ENCODE results near the gene HIGD1C. TPM values are rescaled to one million over a fixed set of nuclear protein-coding genes. Genes with fewer than 3 reads are reported as not detected.
A peak's percentile ranks its signal among the peaks of the same experiment; 100 is the strongest.
"Not testable (repeated sequence)": the region's sequence is repeated elsewhere in the genome, so short reads cannot be mapped to it uniquely, and the experiment has no call there.

HIGD1C gene
- total RNA-seq, 2 experiments from 2014 or later = not detected

GRCh38 chr12:50947933-50948626, 4.3 kb upstream of the HIGD1C start:
- Mint-ChIP-seq H3K36me3 (ENCODE audit: low read depth) (no peaks in the 10 kb centered on the region), H3K4me3 (no peak overlapping the region), H3K9me3 (no peaks in the 10 kb centered on the region), H3K27ac (no peak overlapping the region), H3K4me1 (no peaks in the 10 kb centered on the region), H3K27me3 (no peaks in the 10 kb centered on the region)
- DNase-seq = no peak
- ChIA-PET CTCF (interaction anchor here (0.8 kb wide), 1 partner anchor 443 kb away, joined by 3 read pairs; the partner anchor contains the start of gene DIP2B), POLR2A (no interaction called here)

- H3K27me3 Mint-ChIP-seq = no peaks in the 10 kb centered on the region
- H3K36me3 Mint-ChIP-seq (ENCODE audit: low read depth) = no peaks in the 10 kb centered on the region
- no peak overlapping the region for H3K4me3 Mint-ChIP-seq
- no peaks in the 10 kb centered on the region for H3K9me3 Mint-ChIP-seq
- CTCF ChIA-PET = no interaction called here
- no peaks in the 10 kb centered on the region for H3K4me1 Mint-ChIP-seq
- no peak overlapping the region for H3K27ac Mint-ChIP-seq
- POLR2A ChIA-PET = no interaction called here
- DNase-seq = no peak
Measured at GRCh38 chr12:50948798-50949197, 3.5 kb upstream of the HIGD1C start.

- Mint-ChIP-seq H3K36me3 (ENCODE audit: low read depth) (no peaks in the 10 kb centered on the region), H3K27ac (no peak overlapping the region), H3K4me1 (no peaks in the 10 kb centered on the region), H3K4me3 (no peak overlapping the region), H3K27me3 (no peaks in the 10 kb centered on the region), H3K9me3 (no peaks in the 10 kb centered on the region)
- ChIA-PET POLR2A (no interaction called here), CTCF (interaction anchor here (0.6 kb wide), 1 partner anchor 36 kb away, joined by 3 read pairs; no protein-coding TSS in a partner anchor)
- no peak for DNase-seq
Measured at GRCh38 chr12:50949801-50950302, 2.5 kb upstream of the HIGD1C start.

- ChIA-PET POLR2A (no interaction called here), CTCF (no interaction called here)
- H3K4me1 Mint-ChIP-seq = no peaks in the 10 kb centered on the region
- H3K27me3 Mint-ChIP-seq = no peaks in the 10 kb centered on the region
- H3K36me3 Mint-ChIP-seq (ENCODE audit: low read depth) = no peaks in the 10 kb centered on the region
- no peak overlapping the region for H3K27ac Mint-ChIP-seq
- no peak for DNase-seq
- no peaks in the 10 kb centered on the region for H3K9me3 Mint-ChIP-seq
- no peak overlapping the region for H3K4me3 Mint-ChIP-seq
Measured at GRCh38 chr12:50951112-50951511, 1.2 kb upstream of the HIGD1C start.

- no peaks in the 10 kb centered on the region for H3K4me1 Mint-ChIP-seq
- no peak overlapping the region for H3K4me3 Mint-ChIP-seq
- POLR2A ChIA-PET = no interaction called here
- CTCF ChIA-PET = no interaction called here
- DNase-seq = no peak
- no peaks in the 10 kb centered on the region for H3K27me3 Mint-ChIP-seq
- H3K27ac Mint-ChIP-seq = no peak overlapping the region
- H3K9me3 Mint-ChIP-seq = no peaks in the 10 kb centered on the region
- no peaks in the 10 kb centered on the region for H3K36me3 Mint-ChIP-seq (ENCODE audit: low read depth)
Measured at GRCh38 chr12:50953047-50953446, 703 bp downstream of the HIGD1C start.

GRCh38 chr12:50954789-50955188, 2.4 kb downstream of the HIGD1C start:
- POLR2A ChIA-PET; H3K27ac Mint-ChIP-seq; H3K27me3 Mint-ChIP-seq; CTCF ChIA-PET; DNase-seq; H3K36me3 Mint-ChIP-seq (ENCODE audit: low read depth); H3K4me3 Mint-ChIP-seq; H3K9me3 Mint-ChIP-seq; H3K4me1 Mint-ChIP-seq: not testable (repeated sequence)

GRCh38 chr12:50955288-50955687, 2.9 kb downstream of the HIGD1C start:
- POLR2A ChIA-PET = no interaction called here
- Mint-ChIP-seq H3K36me3 (ENCODE audit: low read depth) (no peaks in the 10 kb centered on the region), H3K4me1 (peaks cover 5% of the 10 kb centered on the region), H3K9me3 (no peaks in the 10 kb centered on the region), H3K27me3 (no peaks in the 10 kb centered on the region), H3K4me3 (no peak overlapping the region), H3K27ac (no peak overlapping the region)
- DNase-seq = no peak
- CTCF ChIA-PET = no interaction called here

GRCh38 chr12:50955697-50956096, 3.4 kb downstream of the HIGD1C start:
- ChIA-PET POLR2A (no interaction called here), CTCF (no interaction called here)
- H3K4me1 Mint-ChIP-seq = peaks cover 8% of the 10 kb centered on the region
- H3K4me3 Mint-ChIP-seq = no peak overlapping the region
- H3K36me3 Mint-ChIP-seq (ENCODE audit: low read depth) = no peaks in the 10 kb centered on the region
- H3K9me3 Mint-ChIP-seq = no peaks in the 10 kb centered on the region
- DNase-seq = no peak
- no peaks in the 10 kb centered on the region for H3K27me3 Mint-ChIP-seq
- no peak overlapping the region for H3K27ac Mint-ChIP-seq

- H3K4me1 Mint-ChIP-seq = peaks cover 10% of the 10 kb centered on the region
- H3K4me3 Mint-ChIP-seq = no peak overlapping the region
- ChIA-PET POLR2A (interaction anchor here (0.7 kb wide), 1 partner anchor 197 kb away, joined by 4 read pairs; no protein-coding TSS in a partner anchor), CTCF (interaction anchor here (0.7 kb wide), 1 partner anchor 195 kb away, joined by 3 read pairs; no protein-coding TSS in a partner anchor)
- no peaks in the 10 kb centered on the region for H3K27me3 Mint-ChIP-seq
- H3K9me3 Mint-ChIP-seq = no peaks in the 10 kb centered on the region
- no peak for DNase-seq
- H3K36me3 Mint-ChIP-seq (ENCODE audit: low read depth) = no peaks in the 10 kb centered on the region
- H3K27ac Mint-ChIP-seq = no peak overlapping the region
Measured at GRCh38 chr12:50960130-50960529, 7.8 kb downstream of the HIGD1C start.

- Mint-ChIP-seq H3K4me1 (peaks cover 10% of the 10 kb centered on the region), H3K9me3 (no peaks in the 10 kb centered on the region), H3K36me3 (ENCODE audit: low read depth) (no peaks in the 10 kb centered on the region), H3K27ac (no peak overlapping the region), H3K4me3 (no peak overlapping the region), H3K27me3 (no peaks in the 10 kb centered on the region)
- CTCF ChIA-PET = no interaction called here
- POLR2A ChIA-PET = no interaction called here
- DNase-seq = no peak
Measured at GRCh38 chr12:50961708-50962107, 9.4 kb downstream of the HIGD1C start.

- Mint-ChIP-seq H3K27me3 (no peaks in the 10 kb centered on the region), H3K27ac (no peak overlapping the region), H3K36me3 (ENCODE audit: low read depth) (no peaks in the 10 kb centered on the region), H3K4me3 (no peak overlapping the region), H3K4me1 (peaks cover 10% of the 10 kb centered on the region), H3K9me3 (no peaks in the 10 kb centered on the region)
- DNase-seq = no peak
- ChIA-PET POLR2A (no interaction called here), CTCF (no interaction called here)
Measured at GRCh38 chr12:50964432-50964831, 12.1 kb downstream of the HIGD1C start.

- no peaks in the 10 kb centered on the region for H3K27me3 Mint-ChIP-seq
- ChIA-PET POLR2A (interaction anchor here (1.2 kb wide), 1 partner anchor 52 kb away, joined by 3 read pairs; no protein-coding TSS in a partner anchor), CTCF (no interaction called here)
Measured at GRCh38 chr12:50971946-50972345, 19.6 kb downstream of the HIGD1C start.

GRCh38 chr12:50979369-50980052, 27.2 kb downstream of the HIGD1C start:
- POLR2A ChIA-PET = interaction anchor here (1.3 kb wide), 1 partner anchor 69 kb away, joined by 3 read pairs; no protein-coding TSS in a partner anchor
- Mint-ChIP-seq H3K36me3 (ENCODE audit: low read depth) (peaks cover 28% of the 10 kb centered on the region), H3K27me3 (no peaks in the 10 kb centered on the region)

More at GRCh38 chr12:50971946-50972345, 19.6 kb downstream of the HIGD1C start:
- H3K36me3 Mint-ChIP-seq (ENCODE audit: low read depth) = peaks cover 41% of the 10 kb centered on the region
- no peaks in the 10 kb centered on the region for H3K4me1 Mint-ChIP-seq
- H3K27ac Mint-ChIP-seq = no peak overlapping the region
- H3K4me3 Mint-ChIP-seq = no peak overlapping the region
- H3K9me3 Mint-ChIP-seq = no peaks in the 10 kb centered on the region
- no peak for DNase-seq

More at GRCh38 chr12:50979369-50980052, 27.2 kb downstream of the HIGD1C start:
- peak; percentile 36 for DNase-seq
- peaks cover 21% of the 10 kb centered on the region for H3K4me1 Mint-ChIP-seq
- H3K27ac Mint-ChIP-seq = peak overlapping the region; percentile 82
- no peaks in the 10 kb centered on the region for H3K9me3 Mint-ChIP-seq
- H3K4me3 Mint-ChIP-seq = no peak overlapping the region
- CTCF ChIA-PET = interaction anchor here (0.8 kb wide), 1 partner anchor 214 kb away, joined by 3 read pairs; no protein-coding TSS in a partner anchor
